ENCODE results near the gene SULT2B1. TPM values are rescaled to one million over a fixed set of nuclear protein-coding genes. Genes with fewer than 3 reads are reported as not detected.
A peak's percentile ranks its signal among the peaks of the same experiment; 100 is the strongest.

Gene SULT2B1
- total and polyA plus RNA-seq, 2 of the 4 experiments (the other 2 are of a cell fraction) = 0.09 TPM; not detected in 1

GRCh38 chr19:48624067-48624594 is 72.2 kb downstream of the SULT2B1 start:
- Histone ChIP-seq H2AK9ac (replicated peaks; ENCODE audit: low read depth, low read length, poor library complexity) (peak overlapping the region; percentile 94), H3K56ac (ENCODE audit: extremely low read depth, insufficient read depth, low read length) (peak overlapping the region; percentile 82), H3K4me1 (ENCODE audit: control insufficient read depth, insufficient read depth, low read length) (peaks cover 7% of the 10 kb centered on the region), H3K4me3 (ENCODE audit: insufficient read depth, low read depth, low read length) (peak overlapping the region; percentile 49), H3K23ac (ENCODE audit: low read depth, low read length) (peak overlapping the region; percentile 77; the same call in 1 of the 2 replicates), H4K8ac (ENCODE audit: low read depth in 2 of 2, low read length in 2 of 2) (peak overlapping the region; percentile 88 to 94), H4K5ac (ENCODE audit: low read depth, low read length) (peak overlapping the region; percentile 66; the same call in 1 of the 2 replicates), H3K18ac (ENCODE audit: low read depth, low read length) (peak overlapping the region; percentile 34; the same call in 1 of the 2 replicates), H3K9me1 (ENCODE audit: insufficient read depth, low read length) (peaks cover 4% of the 10 kb centered on the region), H3K36me3 (ENCODE audit: control insufficient read depth, insufficient read depth, low read length) (peaks cover 6% of the 10 kb centered on the region; the same call in 1 of the 2 replicates), H3K27ac (ENCODE audit: insufficient read depth, low read length) (peak overlapping the region; percentile 84), H4K91ac (ENCODE audit: insufficient read depth, low read depth, low read length) (peak overlapping the region; percentile 84), H3K4me2 (ENCODE audit: low read depth, low read length) (peak overlapping the region; percentile 90), H2BK20ac (ENCODE audit: low read depth, low read length) (no peak overlapping the region), H3K9ac (ENCODE audit: low read depth, low read length) (peak overlapping the region; percentile 87), H2AK5ac (ENCODE audit: low read depth, low read length) (peak overlapping the region; percentile 38), H2AFZ (replicated peaks; ENCODE audit: low read length, poor library complexity) (peak overlapping the region; percentile 87), H3K79me1 (ENCODE audit: low read depth in 1 of 2, low read length in 2 of 2) (peaks cover 13 to 35% of the 10 kb centered on the region in 2 experiments), H2BK120ac (ENCODE audit: low read depth, low read length) (0 out of 2 replicates have a peak overlapping the region, but pooled peaks have one; percentile 38), H3K4ac (ENCODE audit: low read depth, low read length) (peak overlapping the region; percentile 91), H3K14ac (replicated peaks; ENCODE audit: low read depth, low read length) (peak overlapping the region; percentile 91), H3K27me3 (ENCODE audit: control insufficient read depth, insufficient read depth, low read length) (no peaks in the 10 kb centered on the region), H3K9me3 (ENCODE audit: control insufficient read depth, insufficient read depth, low read length) (no peaks in the 10 kb centered on the region), H2BK5ac (ENCODE audit: low read depth, low read length, poor library complexity, severe bottlenecking) (peak overlapping the region; percentile 75), H2BK15ac (ENCODE audit: low read depth, low read length) (0 out of 3 replicates have a peak overlapping the region, but pooled peaks have one; percentile 17), H4K20me1 (ENCODE audit: insufficient read depth, low read length) (no peaks in the 10 kb centered on the region)
- peak; percentile 97 for DNase-seq
- ATAC-seq (ENCODE audit: low read depth) = peak; percentile 89
- TF ChIP-seq MAFK (IDR thresholded peaks at IDR 0.05; ENCODE audit: low read depth, low read length) (no peak), MXI1 (IDR thresholded peaks at IDR 0.05; ENCODE audit: borderline replicate concordance, low read depth, low read length) (0 out of 2 replicates have a peak, but pooled peaks have one; percentile 16), USF2 (IDR thresholded peaks at IDR 0.05; ENCODE audit: low read depth, low read length) (no peak), NFE2L2 (IDR thresholded peaks at IDR 0.05; ENCODE audit: low read depth, low read length) (no peak), POLR2A (IDR thresholded peaks at IDR 0.05; ENCODE audit: low read depth, low read length) (no peak), ELK1 (IDR thresholded peaks at IDR 0.05; ENCODE audit: borderline replicate concordance, low read depth, low read length) (no peak), FOS (IDR thresholded peaks at IDR 0.05; ENCODE audit: low read depth, low read length) (no peak), MAZ (IDR thresholded peaks at IDR 0.05; ENCODE audit: borderline replicate concordance, low read depth, low read length) (peak; percentile 80; the same call in 1 of the 2 replicates), CHD1 (IDR thresholded peaks at IDR 0.05; ENCODE audit: low read depth, low read length) (no peak), CEBPB (IDR thresholded peaks at IDR 0.05; ENCODE audit: low read depth, low read length) (no peak)
- CTCF ChIA-PET = no interaction called here
- intact Hi-C loops (cut with micrococcal nuclease) (no loop called here), in situ Hi-C loops (cut with MboI; ENCODE audit: low sequenced_read_pairs) (no loop called here), dilution Hi-C loops (cut with HindIII; ENCODE audit: low sequenced_read_pairs, unreplicated experiment) (no loop called here)
- no TSS peak for BruUV-seq (replicated peaks)
- POLR2A ChIA-PET (ENCODE audit: unreplicated experiment) = interaction anchor here (0.6 kb wide), 1 partner anchor 250 kb away, joined by 17 read pairs; no protein-coding TSS in a partner anchor
- no CpG with 5 or more reads among the region's 40 CpGs for WGBS, 2 experiments (ENCODE audit: extremely low coverage in 2 of 2, insufficient read length in 1 of 2)
